GM18502 (cell line): ENCODE results near the gene RSPO4.

Experiments used
- ATAC-seq: cut with Tn5 transposase; IDR thresholded peaks from one replicate; pipeline ENCODE4 v1.9.1; 2021; ENCODE audit warnings: mild to moderate bottlenecking; ENCODE audit not compliant: unreplicated experiment, poor library complexity

RSPO4 gene

DNA sequence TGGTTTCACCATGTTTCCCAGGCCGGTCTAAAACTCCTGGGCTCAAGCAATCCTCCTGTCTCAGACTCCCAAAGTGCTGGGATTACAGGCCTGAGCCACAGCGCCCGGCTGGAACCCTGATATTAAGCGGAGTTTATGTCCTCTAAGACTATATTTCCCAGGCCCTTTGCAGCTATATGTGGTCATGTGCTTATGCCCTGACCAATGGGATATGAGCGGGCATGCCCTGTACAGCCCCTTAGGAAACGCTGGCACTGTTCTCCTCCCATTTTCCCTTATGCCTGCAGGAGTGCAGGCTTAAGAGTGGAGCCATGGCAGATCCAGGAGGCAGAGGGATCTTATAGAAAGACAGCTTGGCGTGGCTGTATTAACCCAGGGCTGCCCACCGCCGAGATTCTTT lies 29.9 kb downstream of the RSPO4 start:
- no peak for ATAC-seq

DNA sequence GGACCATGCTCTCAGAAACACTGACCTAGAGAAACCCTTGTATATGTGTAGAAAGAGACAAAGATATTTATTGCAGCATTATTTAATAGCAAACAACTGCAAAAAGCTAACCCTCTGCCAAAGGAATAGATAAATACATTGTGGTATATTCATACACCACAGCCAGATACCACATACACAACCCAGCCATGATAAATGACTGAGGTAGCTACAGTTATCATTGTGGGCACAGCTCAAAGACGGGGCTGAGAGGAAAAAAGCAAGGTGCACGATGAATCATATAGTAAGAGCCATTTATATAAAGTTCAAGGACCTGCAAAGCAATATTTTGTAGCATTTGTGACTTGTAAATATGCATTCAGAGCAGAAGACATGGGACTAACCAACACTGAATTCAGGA lies 30.8 kb downstream of the RSPO4 start:
- ATAC-seq: no peak

DNA sequence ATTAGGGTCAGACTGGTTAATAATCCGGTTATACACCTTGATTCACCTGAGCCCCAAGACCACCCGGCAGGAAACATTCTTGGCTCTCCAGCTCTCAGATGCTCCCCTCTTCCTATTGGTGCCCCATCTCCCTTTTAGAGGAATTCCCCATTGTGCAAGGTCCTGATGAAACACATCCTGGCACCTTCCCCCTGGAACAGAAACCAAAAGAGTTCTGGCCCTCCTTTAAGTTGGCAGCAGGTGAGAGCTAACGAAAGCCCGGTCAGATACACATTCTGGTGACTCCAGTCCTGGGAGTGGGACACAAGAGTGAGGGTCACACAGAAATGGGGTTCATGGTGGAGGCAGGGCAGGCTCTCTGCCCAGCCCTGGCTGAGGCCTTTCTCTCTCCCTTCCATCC lies 32.2 kb downstream of the RSPO4 start:
- ATAC-seq: no peak

DNA sequence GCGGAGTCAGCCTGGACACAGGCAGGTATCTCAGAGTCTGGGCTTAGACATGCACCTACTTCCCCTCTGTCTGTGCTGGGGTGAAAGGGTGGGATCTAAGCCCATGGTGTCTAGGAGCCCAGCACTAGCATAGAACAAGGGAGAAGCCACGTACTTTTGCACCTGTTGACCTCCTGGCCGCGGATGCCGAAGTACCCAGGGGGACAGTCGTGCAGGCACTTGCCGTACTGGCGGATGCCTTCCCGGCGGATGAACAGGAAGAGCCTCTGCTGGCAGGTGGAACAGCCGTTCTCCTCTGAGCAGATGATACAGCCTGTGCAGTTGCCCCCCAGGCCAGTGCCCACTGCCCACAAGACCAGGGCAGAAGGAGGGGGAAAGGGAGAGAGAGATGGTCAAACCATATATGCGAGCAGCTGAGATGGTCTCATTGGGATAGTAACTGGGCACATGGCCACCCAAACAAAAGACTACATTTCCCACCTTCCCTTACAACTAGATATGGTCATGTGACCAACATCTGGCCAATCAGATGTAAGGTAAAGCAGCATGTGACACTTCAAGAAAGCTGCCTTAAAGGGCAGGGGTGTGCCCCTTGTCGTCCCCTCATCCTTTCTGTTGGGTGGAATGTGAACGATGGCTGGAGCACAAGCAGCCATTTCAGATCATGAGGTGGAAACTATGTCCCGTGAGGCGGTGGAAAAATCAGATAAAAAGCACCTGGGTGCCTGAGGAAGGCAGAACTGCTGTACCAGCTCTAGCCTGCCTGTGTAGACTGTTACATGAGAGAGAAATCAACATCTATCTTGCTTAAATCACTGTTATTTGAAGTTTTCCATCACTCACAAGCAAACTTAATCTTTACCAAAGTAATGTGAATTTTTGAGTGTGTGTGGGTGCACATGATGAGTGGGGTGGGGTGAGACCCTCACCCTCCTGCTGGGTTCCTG lies 34.0 kb downstream of the RSPO4 start:
- no peak for ATAC-seq

DNA sequence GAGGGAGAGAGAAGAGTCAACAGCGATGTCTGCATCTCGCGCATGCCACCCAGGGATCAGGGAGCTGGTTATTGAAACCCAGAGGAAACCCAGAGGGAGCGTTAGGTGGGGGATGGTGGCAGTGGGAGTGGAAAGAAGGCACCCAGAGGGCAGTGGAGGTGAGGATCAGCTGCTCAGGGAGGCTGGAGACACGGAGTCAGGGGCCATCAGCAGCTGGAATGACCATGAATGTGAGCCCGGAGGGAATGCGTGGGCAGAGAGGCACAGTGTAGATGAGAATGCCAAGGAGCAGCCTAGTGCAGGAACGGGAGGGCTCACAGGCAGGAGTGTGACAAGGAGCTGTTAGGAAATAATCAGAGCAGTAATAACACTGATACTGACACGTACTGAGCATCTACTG lies 36.2 kb downstream of the RSPO4 start:
- ATAC-seq: no peak

DNA sequence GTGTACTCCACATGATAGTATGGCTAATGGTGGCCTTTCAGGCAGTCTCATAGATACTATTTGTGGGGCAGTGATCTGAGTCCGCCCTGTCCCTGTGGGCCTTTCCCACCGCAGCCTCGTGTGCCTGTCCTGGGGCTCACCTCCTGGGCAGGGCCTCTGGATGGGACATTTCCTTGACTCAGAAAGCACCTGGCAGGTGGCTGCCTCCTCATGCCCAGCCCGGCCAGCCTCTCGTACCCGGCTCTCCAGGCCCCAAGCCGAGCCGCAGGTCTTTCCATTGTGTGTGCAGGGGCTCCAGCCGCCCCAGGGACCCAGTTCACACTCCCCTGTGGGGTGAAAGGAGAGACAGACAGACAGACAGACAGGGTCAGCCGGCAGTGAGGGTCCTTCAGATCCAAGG lies 38.3 kb downstream of the RSPO4 start:
- no peak for ATAC-seq

- no peak for ATAC-seq
Measured at GRCh38 chr20:962683-963082, 39.4 kb downstream of the RSPO4 start.

- ATAC-seq: no peak
Measured at GRCh38 chr20:962223-962622, 39.9 kb downstream of the RSPO4 start.

- ATAC-seq: no peak
Measured at GRCh38 chr20:961768-962167, 40.3 kb downstream of the RSPO4 start.

- ATAC-seq: no peak
Measured at GRCh38 chr20:959996-960615, 42.0 kb downstream of the RSPO4 start.

GRCh38 chr20:958936-959815 lies 42.9 kb downstream of the RSPO4 start:
- no peak for ATAC-seq

- ATAC-seq: no peak
Measured at GRCh38 chr20:957544-957943, 44.6 kb downstream of the RSPO4 start.

DNA sequence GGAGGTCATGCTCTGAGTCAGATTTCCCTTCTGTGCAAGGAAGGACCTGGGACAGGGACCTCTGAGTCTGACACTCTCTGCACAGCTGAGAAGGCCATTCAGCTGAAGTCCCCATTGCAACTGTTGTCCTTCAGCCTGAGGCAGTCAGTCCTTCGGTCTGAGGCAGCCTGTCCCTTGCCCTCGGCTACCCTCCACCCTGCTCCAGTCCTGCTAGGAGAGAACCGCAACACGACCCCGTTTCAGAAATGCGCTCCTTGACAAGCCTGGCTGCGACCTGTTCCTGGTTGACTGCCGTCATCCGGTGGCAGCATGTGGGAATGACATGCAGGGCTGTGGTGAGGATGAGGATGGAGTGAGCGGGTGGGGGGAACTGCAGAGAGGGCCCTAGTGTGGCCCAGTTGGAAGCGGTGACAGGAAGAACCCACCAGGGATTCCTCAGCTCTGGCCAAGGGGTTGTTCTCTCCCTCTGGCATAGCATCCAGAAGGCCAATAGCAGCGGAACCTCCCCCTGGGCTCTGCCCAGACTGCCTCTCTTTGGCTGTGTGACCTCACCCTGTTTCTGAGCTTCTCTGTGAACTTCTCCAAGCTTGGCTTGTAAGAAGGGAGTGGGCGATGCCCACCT lies 45.7 kb downstream of the RSPO4 start:
- ATAC-seq: no peak

GRCh38 chr20:955656-956055 lies 46.5 kb downstream of the RSPO4 start:
- no peak for ATAC-seq

DNA sequence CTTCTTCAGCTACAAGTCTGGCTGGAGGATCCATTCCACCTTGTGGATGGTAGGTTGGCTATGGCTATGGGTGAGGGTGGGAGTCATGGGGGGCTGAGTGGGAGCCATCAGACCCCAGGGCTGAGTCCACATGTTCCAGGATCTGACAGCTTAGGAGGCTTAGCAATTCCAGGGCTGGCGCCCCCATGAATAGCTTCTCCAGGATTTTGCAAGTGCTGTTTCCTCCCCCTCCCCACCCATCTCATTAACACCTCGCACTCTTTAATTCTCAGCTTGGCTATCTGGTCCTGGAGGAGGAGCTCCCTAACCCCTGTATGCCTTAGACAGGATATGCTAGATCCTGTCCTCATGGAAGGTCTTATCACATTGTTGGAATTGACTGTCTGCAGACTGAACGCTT lies 47.0 kb downstream of the RSPO4 start:
- no peak for ATAC-seq

DNA sequence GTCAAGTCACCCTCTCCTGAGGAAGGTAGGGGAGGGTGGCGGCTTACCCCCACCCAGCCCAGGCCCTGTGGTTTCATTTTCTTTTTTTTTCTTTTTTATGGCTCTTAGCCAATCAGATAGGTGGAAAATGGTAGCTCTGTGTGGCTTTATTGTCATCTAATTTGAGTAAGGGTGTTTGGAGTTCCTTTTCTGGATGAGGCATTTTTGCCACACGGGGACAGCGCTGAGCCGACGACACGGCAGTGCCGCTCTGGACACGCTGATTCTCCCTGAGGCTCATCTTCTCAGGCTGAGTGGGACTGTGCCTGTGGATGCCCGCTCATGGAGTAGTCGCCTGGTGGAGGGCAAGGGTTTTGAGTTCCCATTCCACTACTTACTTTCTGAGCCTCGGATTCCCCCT lies 48.4 kb downstream of the RSPO4 start:
- ATAC-seq: no peak

DNA sequence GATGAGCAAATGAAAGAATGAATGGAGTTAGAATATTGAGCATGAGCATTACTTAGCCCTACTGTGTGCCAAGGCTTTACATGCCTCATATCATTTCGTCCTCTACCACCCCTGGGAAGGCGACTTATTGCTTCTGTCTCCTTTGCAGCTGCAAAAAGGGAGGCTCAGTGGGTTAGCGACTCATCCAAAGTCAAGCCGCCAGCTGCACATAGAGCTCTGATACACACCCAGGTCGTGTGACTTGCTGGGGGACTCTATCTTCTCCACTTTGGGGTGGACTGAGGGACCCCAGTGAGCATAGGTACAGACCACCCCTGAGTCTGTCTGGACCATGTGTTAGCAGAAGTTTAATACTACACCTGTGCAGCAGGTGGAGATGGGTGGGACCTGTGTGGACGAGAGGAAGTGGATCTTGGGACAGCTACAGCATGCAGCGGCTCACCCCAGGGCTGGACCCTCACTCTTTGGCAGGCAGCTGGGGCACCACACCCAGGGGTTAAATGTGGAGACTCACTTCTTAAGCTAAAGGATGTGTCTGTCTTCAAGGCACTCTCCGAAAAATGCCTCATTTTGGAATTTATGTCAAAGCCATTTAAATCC lies 49.8 kb downstream of the RSPO4 start:
- ATAC-seq: no peak

- no peak for ATAC-seq
Measured at GRCh38 chr20:951384-952169, 50.5 kb downstream of the RSPO4 start.

- ATAC-seq: no peak
Measured at GRCh38 chr20:949717-950116, 52.4 kb downstream of the RSPO4 start.
